Testis (tissue), 3 donors: ENCODE measurements around the gene COL4A1. TPM values are rescaled to one million over a fixed set of nuclear protein-coding genes. Genes with fewer than 3 reads are reported as not detected.

Experiments used
- DNase-seq: peaks from one replicate; pipeline ENCODE4 v3.0.0-alpha.2; 2019
- H3K27ac ChIP-seq, 2 donors: fragments of 200-600 bp; sonication (generic); one replicate each; pipeline ENCODE4 v1.5.1; 2019
- H3K27me3 ChIP-seq: fragments of 200-600 bp; sonication (generic); one replicate; pipeline ENCODE4 v1.5.1; 2019
- H3K36me3 ChIP-seq: fragments of 200-600 bp; sonication (generic); one replicate; pipeline ENCODE4 v1.5.1; 2017; ENCODE audit warnings: low read depth; ENCODE audit errors: missing control alignments
- H3K4me1 ChIP-seq: fragments of 200-600 bp; sonication (generic); one replicate; pipeline ENCODE4 v1.5.1; 2019
- H3K4me3 ChIP-seq, 2 donors: fragments of 200-600 bp; sonication (generic); one replicate each; pipeline ENCODE4 v1.5.1; 2017 to 2019
- H3K9me3 ChIP-seq: fragments of 200-600 bp; sonication (generic); one replicate; pipeline ENCODE4 v1.5.1; 2017
- CTCF ChIP-seq, 3 experiments: fragments of 450-650 bp in 2 of 3; fragments of 200-600 bp in 1 of 3; sonication (generic) in 1 of 3; IDR thresholded peaks; one replicate each; pipeline ENCODE4 v1.5.1; 2016 to 2019; ENCODE audit warnings: antibody characterized with exemption in 3 of 3, mild to moderate bottlenecking in 2 of 3, moderate library complexity in 1 of 3
- POLR2A ChIP-seq: fragments of 450-650 bp; IDR thresholded peaks from one replicate; pipeline ENCODE4 v1.6.1; 2017; ENCODE audit warnings: antibody characterized with exemption, mild to moderate bottlenecking, moderate library complexity
- WGBS, 2 donors: methylation state at CpG; one replicate each; pipeline ENCODE4 v1.1.5; 2018; 5-methylcytosine and 5-hydroxymethylcytosine counted together
- intact Hi-C: fragments of 100-400 bp; cut with DNase I; formaldehyde crosslinking; loops from one replicate; pipeline ENCODE4 v1.15.1; 2023; ENCODE audit warnings: low total_unique reads
- polyA plus RNA-seq: library from polyadenylated mRNA; stranded (reverse); fragments of 350-450 nt; fragmentation: Illumina TruSeq; extraction: RNeasy Lipid Tissue Mini Kit (QIAGEN cat#74804); gene quantifications from one replicate; pipeline ENCODE4 v1.2.3, GENCODE V29; 2014; ENCODE audit warnings: low read depth, low replicate concordance; ENCODE audit not compliant: insufficient read depth
- total RNA-seq, 2 donors: library from RNA; depleted of rRNA; stranded (reverse); fragments of >200 nt; gene quantifications; one replicate each; pipeline ENCODE4 v1.2.3, GENCODE V29; 2016

Gene COL4A1
- total and polyA plus RNA-seq, 3 donors from 2014 or later = 35.5 to 43.0 (median 39.0) TPM

DNA sequence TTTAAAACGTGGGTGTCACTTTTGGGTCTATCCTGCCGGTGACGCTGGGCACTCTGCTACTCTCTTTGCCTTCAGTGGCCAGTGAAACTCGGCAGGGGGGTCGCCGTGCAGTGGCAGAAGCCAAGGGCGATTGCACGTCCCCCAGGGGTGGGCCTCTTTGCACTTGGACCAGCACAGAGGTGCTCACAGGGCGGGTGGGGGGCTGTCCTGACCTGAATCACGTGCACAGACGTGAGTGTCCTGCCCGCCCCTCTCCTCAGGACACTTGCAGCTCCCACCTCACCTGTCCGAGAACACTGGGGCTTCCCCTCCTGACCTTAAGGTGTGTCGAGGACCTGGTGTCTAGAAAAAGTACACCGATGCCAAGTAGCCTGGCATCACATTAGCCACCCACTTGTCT is 16.1 kb downstream of the COL4A1 start:
- intact Hi-C loops = no loop called here
- Histone ChIP-seq H3K27ac (no peak overlapping the region), H3K27me3 (no peaks in the 10 kb centered on the region), H3K36me3 (no peaks in the 10 kb centered on the region), H3K4me1 (peaks cover 17% of the 10 kb centered on the region), H3K9me3 (no peaks in the 10 kb centered on the region), H3K4me3 (no peak overlapping the region)
- TF ChIP-seq CTCF (IDR thresholded peaks at IDR 0.05) (no peak), POLR2A (no peak)
- DNase-seq = no peak
- WGBS, 2 donors = 83 to 84% methylated on average over 6 to 15 of the region's 15 CpGs

DNA sequence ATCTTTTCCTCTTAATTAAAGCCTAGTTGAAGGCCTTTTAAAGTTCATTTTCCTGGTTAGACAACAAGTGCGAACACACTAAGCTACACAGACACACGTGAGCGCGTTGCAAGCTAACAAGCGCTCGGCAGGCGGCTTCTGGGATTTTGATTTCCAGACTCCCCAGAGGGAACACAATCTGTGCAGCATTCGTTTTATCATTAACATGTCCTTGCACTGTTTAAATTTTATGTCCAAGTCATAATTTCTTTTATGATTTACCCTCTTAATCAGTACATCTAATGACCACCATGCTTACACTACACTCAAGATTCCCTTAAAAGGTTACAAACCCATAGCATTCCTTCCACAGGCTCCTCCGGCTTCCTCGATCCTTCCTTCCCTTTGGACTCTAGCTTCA is 16.8 kb downstream of the COL4A1 start:
- intact Hi-C loops = no loop called here
- peaks cover 17% of the 10 kb centered on the region for H3K4me1 ChIP-seq
- no peaks in the 10 kb centered on the region for H3K27me3 ChIP-seq
- H3K9me3 ChIP-seq = no peaks in the 10 kb centered on the region
- H3K4me3 ChIP-seq = no peak overlapping the region
- WGBS, 2 donors = 69 to 79% methylated on average over 10 of the region's 10 CpGs
- DNase-seq = no peak
- no peak overlapping the region for H3K27ac ChIP-seq
- TF ChIP-seq CTCF (IDR thresholded peaks at IDR 0.05) (no peak), POLR2A (no peak)
- no peaks in the 10 kb centered on the region for H3K36me3 ChIP-seq

DNA sequence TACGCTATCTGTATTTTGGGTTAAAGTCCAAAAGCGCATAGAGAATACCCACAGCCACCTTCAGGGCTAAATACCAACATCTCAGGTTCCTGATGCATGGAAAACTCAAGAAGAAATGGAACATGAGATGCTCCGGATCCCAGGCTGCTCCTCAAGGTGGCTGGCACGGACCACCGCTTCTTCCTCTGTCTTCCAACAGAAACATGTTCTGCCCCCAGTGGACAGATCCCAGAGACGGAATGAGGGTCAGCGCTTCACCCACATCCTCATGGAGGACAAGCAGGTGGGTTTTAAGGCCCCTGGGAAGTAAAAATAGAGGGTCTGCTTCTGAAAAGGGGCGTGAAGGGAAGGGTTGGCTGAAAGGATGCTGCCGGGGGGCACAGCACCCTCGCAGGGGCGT is 17.3 kb downstream of the COL4A1 start:
- DNase-seq = no peak
- Histone ChIP-seq H3K9me3 (no peaks in the 10 kb centered on the region), H3K27me3 (no peaks in the 10 kb centered on the region), H3K36me3 (no peaks in the 10 kb centered on the region), H3K4me1 (peaks cover 17% of the 10 kb centered on the region), H3K27ac (no peak overlapping the region), H3K4me3 (no peak overlapping the region)
- intact Hi-C loops = no loop called here
- TF ChIP-seq POLR2A (no peak), CTCF (IDR thresholded peaks at IDR 0.05) (no peak)
- WGBS, 2 donors = 90 to 95% methylated on average over 11 of the region's 11 CpGs

- TF ChIP-seq CTCF (IDR thresholded peaks at IDR 0.05) (no peak), POLR2A (no peak)
- no peaks in the 10 kb centered on the region for H3K27me3 ChIP-seq
- no peak overlapping the region for H3K27ac ChIP-seq
- no peaks in the 10 kb centered on the region for H3K9me3 ChIP-seq
- H3K4me1 ChIP-seq = peaks cover 16% of the 10 kb centered on the region
- 85 to 90% methylated on average over 6 to 9 of the region's 9 CpGs for WGBS, 2 donors
- DNase-seq = no peak
- no peak overlapping the region for H3K4me3 ChIP-seq
- no peaks in the 10 kb centered on the region for H3K36me3 ChIP-seq
- intact Hi-C loops = no loop called here
These were observed 17.8 kb downstream of the COL4A1 start for GRCh38 chr13:110289174-110289573.
